GF-D8 (cell line): ENCODE measurements around the gene TMEM95.

Experiments
- DNase-seq: peaks from one replicate; lab custom pipeline; 2025; lab: John Stamatoyannopoulos, UW

TMEM95 gene

DNA sequence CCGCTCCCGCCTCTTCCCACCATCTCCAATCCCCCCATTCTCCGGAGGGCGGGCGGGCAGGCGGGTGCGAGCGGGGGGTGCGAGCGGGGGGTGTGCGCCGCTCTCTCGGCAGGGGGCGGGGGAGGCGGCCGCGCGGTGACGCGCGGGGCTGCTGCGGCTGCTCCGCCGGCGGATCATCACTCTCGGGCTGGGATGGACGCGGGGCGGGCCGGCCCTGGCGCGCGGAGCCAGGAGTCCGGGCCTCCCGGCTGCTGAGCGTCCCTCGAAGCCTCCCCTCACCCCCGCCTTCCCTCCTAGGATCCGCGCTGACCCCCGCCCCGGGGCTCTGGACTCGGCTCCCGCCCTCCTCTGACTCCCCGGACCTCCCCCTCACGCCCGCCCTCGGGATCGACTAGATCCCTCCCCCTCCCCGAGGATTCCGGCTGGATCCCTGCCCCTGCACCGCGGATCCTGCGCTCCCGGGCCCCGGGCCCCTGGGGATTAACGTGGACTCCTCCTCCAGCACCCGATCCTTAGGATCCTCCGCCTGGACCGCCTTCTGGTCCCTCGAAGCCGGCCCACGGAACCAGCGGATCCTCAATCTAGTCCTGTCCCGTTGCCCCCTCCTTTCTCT, 49.9 kb downstream of the TMEM95 start:
- no peak for DNase-seq

DNA sequence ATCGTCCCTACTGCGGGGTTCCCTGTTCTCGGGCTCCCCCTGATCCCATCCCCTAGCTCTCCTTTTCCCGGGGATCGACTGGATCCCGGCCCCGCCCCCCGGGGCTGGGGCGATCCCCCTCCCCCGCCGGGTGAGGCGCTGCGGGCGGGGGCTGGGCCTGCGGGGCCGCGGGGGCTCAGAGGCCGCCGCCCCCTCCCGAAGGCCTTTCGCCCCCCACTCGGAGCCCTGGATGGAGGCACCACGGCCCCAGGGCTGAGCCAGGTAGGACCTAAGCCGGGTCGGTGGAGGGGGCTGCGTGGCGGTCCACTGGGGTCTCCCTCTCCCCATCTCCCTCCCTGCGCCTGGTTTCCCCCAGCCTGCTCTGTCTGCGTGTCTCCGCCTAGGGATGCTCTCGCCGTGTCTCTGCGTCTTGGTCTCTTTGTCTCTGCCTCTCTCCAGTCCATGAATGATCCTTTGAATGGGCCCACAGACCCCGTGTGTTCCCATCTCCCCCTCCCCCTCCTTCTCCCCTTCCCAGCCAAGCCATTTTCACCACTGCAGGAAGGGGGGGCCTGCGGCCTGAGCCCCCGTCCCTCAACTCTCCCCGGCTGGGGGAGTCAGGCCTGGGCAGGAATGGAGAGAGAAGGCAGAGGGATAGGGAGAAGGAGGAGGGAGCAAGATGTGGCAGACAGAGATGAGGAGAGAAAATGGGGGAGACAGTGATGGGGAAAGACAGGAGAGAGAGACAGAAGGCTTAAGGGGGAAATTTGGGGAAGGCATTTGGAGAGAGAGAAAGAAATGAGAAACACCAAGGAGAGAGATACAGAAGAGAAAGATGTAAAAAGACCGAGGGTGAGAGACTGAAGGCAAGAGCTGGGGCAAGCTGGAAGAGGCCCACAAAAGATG, 50.6 kb downstream of the TMEM95 start:
- DNase-seq: no peak

GRCh38 chr17:7406235-7406825, 51.4 kb downstream of the TMEM95 start:
- DNase-seq: no peak
